Measurements from ENCODE around the gene PLD1.
"Not testable (repeated sequence)": the region's sequence is repeated elsewhere in the genome, so short reads cannot be mapped to it uniquely, and the experiment has no call there.

Gene PLD1

DNA sequence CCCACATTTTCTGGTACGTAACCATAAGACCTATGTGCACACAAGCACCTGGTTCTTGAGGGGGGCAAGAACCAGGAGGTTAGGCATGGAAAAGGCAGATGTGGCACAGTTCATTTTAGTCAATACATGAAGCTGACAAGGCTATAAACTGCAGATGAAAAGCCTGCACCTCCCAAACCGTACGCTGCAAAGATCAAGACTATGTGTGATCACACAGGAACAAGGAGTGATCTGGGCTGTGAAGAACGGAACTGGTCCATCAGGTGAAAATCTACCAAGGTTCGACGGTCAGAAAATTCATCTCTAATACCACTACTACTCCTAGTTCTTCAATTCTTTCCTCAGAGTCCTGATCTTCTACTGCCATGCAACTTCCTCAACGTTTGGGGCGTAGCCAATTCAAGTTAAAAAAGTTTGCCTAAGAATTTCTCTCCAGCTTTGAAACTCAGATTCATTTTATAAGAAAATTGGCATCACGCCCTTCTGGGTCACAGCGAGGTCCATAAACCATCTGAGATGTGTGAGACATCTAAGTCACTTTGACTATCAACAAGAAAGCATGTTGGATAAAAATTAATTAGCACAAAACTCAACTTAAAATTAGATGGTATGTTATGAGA lies 41.9 kb downstream of the PLD1 start:
- no peak for DNase-seq

DNA sequence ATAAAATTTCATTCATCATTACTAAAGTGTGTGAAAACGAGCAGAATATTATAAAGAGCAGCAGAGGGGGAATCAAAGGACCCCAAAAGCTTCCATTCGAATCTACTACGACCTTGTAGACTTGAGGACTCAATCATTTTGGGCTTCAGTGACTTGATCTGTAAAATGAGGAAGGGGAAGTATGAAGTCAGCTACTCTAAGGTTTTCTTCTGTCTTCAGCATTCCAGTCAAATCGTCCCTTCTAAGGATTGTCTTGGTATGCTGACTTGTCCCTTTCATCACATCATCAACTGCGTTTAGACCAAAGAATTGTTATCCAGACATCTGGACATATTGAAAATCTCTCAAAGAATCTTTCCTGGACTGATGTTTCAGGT lies 44.8 kb downstream of the PLD1 start:
- DNase-seq, result no peak

DNA sequence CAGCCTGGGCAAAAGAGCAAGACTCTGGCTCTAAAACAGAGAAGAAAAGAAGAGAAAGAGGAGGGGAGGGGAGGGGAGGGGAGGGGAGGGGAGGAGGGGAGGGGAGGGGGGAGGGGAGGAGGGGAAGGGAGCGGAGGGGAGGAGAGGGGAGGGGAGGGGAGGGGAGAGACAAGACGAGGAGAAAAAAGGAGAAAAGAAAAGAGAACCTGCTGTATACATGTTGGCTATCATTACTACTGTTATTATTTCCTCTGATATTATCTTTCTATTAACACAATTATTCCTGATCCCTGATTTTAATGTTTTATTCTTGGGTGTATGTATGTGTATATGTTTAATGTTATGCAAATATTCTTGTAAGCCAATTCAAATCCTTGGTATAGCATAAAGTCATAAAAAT lies 46.9 kb downstream of the PLD1 start:
- DNase-seq, result no peak

DNA sequence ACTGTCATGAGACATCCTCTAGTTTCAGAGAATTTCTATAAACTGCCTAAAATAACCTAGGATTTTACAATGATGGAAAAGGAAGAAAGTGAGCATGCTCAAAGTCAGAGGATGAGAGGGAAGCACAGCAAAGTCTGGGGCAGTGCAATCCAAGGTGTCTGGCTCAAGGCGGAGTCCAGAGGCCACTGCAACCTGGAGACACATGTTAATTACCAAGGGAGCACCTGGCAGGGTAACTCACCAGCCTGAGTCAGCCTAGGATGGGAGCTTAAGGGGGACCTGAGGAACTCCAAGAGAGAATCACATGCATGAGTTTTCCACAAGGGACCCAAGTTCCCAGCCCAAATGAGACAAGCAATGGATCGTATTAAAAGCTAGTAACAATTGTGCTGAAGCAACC lies 49.8 kb downstream of the PLD1 start:
- DNase-seq, result no peak

DNA sequence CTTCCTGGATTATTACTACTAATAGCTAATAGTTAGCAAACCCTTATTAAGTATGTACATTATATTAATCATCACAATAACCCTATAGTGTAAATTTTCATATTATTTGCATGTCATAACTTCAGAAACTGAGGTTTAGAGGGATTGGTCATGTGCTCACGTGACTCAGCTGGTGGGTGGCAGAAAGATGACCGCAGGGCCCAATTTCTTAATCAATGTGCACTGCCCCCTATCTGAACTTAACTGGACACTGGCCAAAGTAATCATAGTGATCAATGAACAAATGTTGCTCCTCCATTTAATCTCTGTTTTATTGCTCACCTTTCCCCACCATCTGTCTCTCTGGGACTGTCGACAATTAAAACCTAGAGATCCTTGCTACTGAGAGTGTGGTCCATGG lies 52.2 kb downstream of the PLD1 start:
- DNase-seq, result no peak

DNA sequence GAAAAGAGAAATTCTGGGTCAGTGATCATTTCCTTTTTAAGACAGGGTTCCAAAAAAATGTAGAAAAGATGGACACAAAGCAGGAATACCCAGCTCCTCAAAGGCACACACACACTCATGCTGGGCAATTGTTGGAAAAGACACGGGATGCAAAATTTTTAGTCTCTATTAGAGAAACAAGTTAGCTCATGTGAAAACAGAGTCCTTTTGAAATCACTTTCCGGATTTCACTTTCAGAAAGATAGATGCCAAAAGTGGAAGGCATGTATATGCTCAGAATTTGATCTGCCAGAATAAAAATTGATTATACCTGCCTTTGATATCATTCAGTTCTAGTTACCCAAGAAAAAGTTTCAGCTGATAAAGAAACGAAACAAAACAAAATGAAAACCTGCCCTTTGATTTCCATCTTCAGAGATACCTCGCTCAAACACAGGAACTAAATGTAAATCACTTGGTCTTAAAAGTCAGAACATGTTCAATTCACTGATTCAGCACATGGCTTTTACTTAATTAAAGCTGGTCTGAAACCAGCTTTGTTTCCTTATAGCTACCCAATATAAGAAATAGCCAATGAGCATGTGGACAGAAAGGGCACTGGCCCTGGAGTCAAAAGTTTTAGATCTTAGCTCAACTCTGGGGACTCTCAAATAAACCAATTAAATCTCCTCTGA lies 52.8 kb downstream of the PLD1 start:
- DNase-seq, result no peak

DNA sequence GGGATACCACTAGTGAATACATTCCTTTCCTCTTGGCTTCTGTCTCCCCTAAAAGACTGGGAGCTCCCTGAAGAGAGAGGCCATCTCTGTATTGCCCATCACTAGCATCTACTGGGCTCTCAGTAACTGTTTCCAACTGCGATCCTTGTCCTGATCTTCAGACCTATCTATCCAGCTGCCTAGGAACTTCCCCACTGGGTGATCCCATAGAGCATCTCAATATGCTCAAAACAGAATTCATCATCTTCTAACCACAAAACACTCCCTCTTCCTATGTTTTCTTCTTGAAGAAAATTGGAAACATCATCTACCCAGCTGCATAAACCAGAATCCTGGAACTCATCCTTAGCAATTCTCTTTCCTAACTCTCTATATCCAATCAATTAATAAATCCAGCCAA lies 54.6 kb downstream of the PLD1 start:
- no peak for DNase-seq

DNA sequence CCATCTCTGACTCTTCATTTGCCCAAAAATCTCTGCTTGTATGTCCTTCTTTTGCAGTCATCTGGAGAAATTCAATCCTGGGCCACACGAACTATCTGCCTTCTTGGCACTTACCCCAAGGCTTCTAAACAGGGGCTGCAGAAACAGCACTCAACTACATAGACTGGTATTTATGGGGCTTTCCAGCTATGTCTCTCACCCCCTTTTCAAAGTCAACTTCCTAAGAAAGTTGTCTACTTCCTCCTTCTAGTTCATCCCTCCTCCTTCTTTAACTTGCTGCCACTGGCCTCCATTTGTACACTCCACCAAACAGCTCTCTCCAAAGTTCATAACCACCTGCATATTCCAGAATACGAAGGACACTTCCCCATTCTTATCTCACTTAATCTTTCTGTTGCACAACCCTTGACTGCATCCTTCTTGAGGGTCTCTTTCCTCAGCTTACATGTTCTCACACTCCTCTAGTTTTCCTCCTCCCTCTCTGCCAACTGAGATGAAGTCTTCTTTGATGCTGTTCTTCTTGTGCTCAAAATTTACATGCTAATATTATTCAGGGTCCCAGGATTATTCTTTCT lies 55.2 kb downstream of the PLD1 start:
- no peak for DNase-seq

DNA sequence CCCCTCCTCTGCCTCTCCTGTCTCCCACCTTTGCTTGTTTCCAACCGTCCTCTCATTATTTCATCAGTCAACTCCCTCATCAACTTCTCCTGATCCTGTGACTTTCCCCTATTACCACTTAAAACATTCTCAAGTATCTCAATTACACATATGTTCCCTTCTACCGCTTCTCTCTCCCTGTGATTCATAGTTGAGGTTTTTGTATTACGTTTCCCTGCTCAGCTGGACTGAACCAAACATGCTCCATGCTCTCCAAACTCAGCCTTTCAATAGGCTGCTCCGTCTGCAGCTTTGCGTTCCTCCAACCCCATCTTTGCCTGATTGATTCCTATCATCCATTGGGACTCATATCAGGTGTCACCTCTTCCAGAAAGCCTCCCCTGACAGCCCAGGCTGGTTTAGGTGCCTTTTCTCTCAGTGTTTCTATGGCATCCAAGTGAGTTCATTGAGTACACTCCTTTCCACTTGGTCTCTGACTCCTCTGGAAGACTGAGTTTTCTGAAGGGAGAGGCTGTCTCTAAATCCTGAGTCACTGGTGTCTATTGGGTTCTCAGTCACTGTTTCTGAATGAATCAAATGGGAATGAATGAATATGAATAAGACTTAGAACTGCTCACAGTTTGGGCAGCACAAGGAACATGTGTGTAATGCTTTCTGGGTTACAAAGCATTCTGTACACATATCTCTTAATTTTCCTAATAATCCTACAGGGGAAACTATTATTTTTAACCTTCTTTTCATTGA lies 56.4 kb downstream of the PLD1 start:
- no peak for DNase-seq

DNA sequence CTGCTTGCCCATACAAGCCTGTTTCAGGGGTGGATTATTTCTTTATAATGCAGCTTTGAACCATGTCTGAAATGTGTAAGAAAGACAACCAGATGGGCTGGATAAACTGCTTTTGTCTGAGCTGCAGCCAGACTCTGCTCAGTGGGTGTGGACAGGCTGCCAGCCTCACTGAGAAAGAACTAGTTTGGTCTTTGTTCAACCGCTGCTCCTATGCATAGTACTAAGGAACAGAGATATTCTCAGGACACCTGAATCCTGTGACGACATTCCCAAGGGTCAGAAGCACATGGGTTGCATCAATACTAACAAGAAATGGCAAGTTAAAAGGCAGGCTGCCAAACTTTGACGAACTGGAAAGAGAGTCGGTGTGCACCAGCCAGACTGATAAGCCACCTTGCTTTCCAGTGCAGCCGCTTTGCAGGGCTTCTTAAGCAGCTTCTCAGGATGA lies 57.2 kb downstream of the PLD1 start:
- DNase-seq, result peak in 1 of 2 experiments; percentile 33

DNA sequence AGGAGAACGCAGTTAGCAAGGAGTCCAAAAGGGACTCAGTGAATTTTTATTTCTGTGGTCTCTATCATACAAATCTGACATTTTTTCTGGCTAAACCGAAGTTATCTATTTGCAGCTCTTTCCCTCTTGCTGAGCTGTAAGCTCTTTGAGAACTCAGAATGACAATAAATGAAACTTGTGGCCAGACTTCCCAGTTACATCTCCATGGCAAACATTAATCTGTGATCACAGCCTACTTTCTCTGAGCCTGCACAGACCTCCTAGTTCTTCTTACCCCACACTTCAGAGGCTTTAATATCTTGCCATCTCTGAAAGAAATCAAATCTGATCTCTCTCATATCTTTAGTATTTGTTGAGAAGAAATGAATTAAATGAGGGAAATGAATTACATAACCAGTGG lies 58.0 kb downstream of the PLD1 start:
- DNase-seq, result no peak

DNA sequence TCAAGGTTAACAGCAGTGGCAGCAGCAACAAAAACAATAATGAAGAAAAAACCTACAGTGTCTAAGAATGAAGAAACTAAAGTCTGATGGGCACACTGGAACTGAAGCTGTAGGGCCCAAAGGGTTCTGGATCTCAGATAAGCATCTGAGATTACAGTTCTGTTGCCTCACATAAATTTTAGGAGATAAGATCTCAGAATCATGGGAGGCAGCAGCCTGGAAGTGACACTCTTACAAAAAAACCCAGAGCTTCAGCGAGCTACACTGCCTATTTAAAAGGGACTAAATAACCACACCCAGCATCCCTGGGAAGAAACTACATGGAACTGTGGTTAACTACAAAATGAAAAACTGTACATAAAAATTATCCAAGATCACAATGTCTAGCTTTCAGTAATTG lies 61.2 kb downstream of the PLD1 start:
- no peak for DNase-seq

DNA sequence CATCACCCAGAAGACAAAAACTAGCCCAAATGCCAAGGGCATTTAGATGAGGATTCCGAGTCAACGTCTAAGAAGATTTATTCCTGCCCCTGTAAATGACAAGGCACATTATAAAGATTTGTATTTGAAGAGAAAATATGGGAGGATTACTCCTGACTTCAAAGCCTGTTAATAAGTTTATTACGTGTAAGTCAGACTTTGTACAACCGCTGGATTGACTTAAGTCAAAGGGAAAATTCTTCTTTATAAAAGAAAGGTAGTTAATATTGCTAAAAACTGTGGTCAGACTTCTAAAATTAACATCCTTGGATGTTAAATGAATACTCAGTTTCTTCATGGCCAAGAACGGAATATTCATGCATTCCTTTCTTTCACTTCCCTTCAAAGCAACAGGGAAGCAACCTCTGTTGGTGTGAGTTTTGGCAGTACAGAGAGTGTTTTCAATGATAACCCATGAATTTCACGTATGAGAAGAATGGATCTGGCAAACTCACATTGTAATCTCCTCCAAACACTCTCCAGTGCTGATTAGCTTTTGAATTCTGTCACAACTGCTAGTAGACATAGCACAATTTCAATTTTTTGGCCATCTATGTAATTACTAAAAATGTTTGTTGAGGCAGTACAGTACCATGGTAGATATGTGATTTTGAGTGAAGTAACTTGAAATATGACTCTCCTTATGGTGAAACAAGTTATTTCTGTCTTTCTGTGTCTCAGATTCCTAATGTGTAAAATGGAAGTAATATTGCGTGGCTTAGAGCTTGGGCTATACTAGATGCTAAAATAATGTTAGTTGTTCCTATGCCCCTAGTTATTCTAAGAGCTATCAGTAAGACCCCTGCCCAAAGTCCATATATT lies 62.0 kb downstream of the PLD1 start:
- no peak for DNase-seq

DNA sequence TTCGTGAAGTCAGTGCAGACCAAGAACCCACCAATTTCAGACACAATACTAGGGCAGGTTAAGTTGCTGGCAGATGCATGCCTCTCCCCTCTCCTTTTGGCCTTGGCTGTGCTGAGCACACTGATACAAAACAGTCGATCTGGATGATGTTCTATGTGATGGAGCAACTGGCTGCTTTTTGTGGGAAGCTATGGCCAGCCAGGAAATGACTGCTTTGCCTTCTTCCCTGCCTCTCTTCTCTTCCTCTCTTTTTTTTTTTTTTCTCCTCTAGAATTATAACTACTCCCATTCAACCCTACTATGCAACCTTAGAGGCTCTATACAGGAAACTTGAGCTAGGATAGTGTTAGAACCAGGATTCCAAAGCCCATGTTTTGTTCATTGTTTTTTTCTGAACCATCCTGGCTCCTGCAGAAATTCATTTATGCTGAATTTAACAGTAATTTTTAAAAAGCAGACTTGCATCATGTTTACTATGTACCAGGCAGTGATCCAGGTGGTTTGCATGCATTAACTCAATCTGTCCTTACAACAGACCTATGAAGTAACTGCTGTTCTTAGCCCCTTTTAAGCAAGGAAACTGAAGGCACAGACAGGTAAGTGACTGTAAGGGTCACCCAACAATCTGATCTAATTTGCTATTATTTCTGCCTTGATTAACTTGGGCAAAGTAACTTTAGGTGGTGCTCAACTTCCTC lies 62.9 kb downstream of the PLD1 start:
- DNase-seq, result no peak

DNA sequence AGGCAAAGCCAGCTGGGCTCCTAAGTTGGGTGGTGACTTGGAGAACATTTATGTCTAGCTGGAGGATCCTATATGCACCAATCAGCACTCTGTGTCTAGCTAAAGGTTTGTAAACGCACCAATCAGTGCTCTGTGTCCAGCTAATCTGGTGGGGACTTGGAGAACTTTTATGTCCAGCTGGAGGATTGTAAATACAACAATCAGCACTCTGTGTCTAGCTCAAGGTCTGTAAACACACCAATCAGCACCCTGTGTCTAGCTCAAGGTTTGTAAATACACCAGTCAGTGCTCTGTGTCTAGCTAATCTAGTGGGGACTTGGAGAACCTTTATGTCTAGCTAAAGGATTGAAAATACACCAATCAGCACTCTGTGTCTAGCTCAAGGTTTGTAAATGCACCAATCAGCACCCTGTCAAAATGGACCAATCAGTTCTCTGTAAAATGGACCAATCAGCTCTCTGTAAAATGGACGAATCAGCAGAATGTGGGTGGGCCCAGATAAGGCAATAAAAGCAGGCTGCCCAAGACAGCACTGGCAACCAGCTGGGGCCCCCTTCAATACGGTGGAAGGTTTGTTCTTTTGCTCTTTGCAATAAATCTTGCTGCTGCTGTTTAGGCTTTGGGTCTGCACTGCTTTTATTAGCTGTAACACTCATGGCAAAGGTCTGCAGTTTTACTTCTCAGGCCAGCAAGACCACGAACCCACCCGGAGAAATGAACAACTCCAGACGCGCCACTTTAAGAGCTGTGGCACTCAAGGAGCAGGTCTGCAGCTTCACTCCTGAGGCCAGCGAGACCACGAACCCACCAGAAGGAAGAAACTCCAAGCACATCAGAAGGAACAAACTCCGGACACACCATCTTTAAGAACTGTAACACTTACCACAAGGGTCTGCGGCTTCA lies 63.7 kb downstream of the PLD1 start:
- not testable (repeated sequence) for DNase-seq

DNA sequence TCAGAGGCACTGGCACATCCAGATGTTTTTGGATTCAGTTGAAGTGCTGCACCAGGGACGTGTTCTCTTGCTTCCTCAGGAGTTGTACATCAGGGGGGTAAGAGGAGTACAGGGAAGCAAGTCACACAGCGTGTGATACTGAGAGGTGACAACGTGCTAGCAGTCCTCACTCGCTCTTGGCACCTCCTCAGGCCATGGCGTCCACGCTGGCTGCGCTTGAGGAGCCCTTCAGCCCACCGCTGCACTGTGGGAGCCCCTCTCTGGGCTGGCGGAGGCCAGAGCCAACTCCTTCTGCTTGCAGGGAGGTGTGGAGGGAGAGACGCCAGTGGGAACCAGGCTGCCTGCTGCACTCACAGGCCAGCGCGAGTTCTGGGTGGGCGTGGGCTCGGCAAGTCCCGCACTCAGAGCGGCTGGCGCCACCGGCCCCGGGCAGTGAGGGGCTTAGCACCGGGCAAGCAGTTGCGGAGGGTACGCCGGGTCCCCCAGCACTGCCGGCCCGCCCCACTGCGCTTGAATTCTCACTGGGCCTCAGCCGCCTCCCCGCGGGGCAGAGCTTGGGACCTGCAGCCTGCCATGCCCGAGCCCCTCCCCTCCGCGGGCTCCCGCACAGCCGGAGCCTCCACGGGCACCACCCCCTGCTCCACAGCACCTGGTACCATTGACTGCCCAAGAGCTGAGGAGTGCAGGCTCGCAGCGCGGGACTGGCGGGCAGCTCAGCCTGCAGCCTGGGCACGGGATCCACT lies 64.5 kb downstream of the PLD1 start:
- no peak for DNase-seq

DNA sequence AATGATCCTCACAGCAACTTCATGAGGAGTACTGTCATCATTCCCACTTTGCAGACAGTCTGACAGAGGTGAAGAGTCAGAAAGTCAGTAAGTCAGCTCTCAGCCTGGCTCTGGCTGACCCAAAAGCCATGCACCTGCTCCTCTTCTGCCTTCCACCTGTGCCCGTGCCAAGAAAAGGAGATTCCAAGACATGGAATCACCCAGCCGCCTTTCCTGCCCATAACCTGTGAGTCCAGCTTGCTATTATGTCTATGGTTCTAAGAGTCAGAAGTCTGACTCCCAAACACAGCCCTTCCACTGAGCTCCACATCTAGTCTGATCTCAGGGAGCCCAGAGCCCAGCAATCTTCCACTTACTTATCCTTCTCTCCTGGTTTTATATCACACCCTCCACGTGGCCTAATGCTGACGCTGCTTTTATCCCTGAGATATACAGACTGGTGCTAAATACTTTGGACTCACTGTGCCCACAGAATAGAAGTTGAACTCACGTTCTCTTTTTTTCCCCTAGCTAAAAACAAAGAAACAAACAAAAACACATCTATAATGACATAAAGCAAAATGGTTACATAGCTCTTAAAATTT lies 66.0 kb downstream of the PLD1 start:
- DNase-seq, result no peak

DNA sequence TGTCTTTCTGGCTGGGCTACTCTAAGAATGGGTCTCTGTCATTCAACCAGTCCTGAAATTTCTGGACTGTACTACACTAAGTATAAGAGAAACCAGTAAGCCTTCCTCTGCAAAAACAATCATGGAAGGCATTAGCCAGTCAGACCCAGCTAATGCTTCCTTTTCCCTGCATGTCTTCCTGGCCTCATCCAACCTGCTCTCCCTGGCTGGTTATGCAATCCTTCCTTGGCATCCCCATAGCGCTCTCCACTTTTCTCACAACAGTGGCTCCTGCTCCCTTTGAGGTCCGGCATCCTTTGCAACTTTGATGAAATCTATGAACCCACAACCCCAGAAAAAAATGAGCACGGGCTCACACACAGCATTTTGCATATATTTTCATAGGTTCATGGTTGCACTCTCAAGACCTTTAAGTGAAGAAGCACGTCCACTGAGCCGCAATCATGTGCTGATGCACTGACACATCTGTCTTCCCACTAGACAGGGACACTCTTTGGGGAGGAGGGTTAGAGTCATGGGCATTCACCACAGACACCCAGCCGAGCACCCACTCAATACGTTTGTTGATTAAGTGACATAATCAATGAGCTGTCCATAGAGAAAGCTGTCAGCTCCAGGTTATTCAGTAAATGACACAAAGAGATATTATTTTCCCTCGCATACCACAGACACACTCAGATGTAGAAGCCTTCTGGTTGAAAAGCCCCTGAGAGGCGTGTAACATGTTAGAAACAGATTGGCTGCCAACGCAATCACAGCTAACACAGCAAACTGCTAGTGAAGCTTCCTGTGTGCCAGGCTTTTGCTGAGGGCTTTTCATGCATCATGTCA lies 66.7 kb downstream of the PLD1 start:
- DNase-seq, result peak in 1 of 2 experiments; percentile 12

DNA sequence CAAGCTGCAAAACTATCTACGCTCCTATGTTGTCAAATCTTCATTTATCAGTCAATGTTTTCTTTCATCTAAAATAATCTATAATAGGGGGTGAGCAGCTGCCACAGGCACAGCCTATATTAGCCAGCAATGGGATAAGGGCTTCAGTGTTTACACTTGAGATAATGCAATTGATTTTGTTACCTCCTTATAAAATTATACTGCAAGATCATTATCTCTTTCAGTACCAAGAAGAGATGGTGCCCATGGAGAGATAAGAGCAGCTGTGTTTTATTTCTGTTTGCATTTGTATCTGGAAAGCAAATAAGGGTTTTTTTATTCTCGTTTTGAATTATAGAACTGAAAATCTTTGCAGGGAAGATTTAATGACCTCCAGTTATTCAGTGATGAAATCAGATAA lies 68.9 kb downstream of the PLD1 start:
- no peak for DNase-seq
